Activated naive CD8-positive, alpha-beta T cell treated with anti-CD3 and anti-CD28 coated beads, Interleukin-2, amount 10 ng/mL, durations not matched to agents 7 days and 5 days (primary cell): ENCODE results near the gene SVIL. TPM values are rescaled to one million over a fixed set of nuclear protein-coding genes. Genes with fewer than 3 reads are reported as not detected.
A peak's percentile ranks its signal among the peaks of the same experiment; 100 is the strongest.
"Not testable (repeated sequence)": the region's sequence is repeated elsewhere in the genome, so short reads cannot be mapped to it uniquely, and the experiment has no call there.

Experiments used
- ATAC-seq: fragments of 150-1000 bp; cut with Tn5 transposase; one replicate; pipeline ENCODE4 v1.10.0; 2021; ENCODE audit warnings: low read depth, moderate library complexity
- POLR2A ChIA-PET: fragments of 350-600 bp; sonication (Branson Sonifier 250); formaldehyde crosslinking; loops from one replicate; lab custom pipeline; 2021; ENCODE audit warnings: antibody characterized with exemption; lab: Charles Lee
- DNase-seq: peaks from one replicate; pipeline ENCODE4 v3.0.0; 2021
- H3K27ac Mint-ChIP-seq: one replicate; pipeline ENCODE4 v1.8.0; 2022; ENCODE audit warnings: mild to moderate bottlenecking, mixed read lengths
- H3K27me3 Mint-ChIP-seq: one replicate; pipeline ENCODE4 v1.8.0; 2022; ENCODE audit warnings: mild to moderate bottlenecking, moderate library complexity, mixed read lengths
- H3K36me3 Mint-ChIP-seq: one replicate; pipeline ENCODE4 v1.8.0; 2021; ENCODE audit warnings: mild to moderate bottlenecking, mixed read lengths
- H3K4me1 Mint-ChIP-seq: one replicate; pipeline ENCODE4 v1.8.0; 2021; ENCODE audit warnings: mixed read lengths
- H3K4me3 Mint-ChIP-seq: one replicate; pipeline ENCODE4 v1.8.0; 2022; ENCODE audit warnings: mild to moderate bottlenecking, moderate library complexity, mixed read lengths
- H3K9me3 Mint-ChIP-seq: one replicate; pipeline ENCODE4 v1.8.0; 2021; ENCODE audit warnings: mixed read lengths
- total RNA-seq, 2 experiments: library from RNA; stranded (reverse); gene quantifications; one replicate each; pipeline ENCODE4 v1.2.3, GENCODE V29; 2021

The SVIL gene
- total RNA-seq, 2 experiments from 2014 or later = 8.3 to 10.3 TPM

- POLR2A ChIA-PET = no interaction called here
- peaks cover 39% of the 10 kb centered on the region for H3K4me1 Mint-ChIP-seq
- peak overlapping the region; percentile 18 for H3K4me3 Mint-ChIP-seq
- H3K36me3 Mint-ChIP-seq = peaks cover 30% of the 10 kb centered on the region
- H3K27me3 Mint-ChIP-seq = no peaks in the 10 kb centered on the region
- ATAC-seq (no peak), DNase-seq (no peak)
- peak overlapping the region; percentile 66 for H3K27ac Mint-ChIP-seq
- H3K9me3 Mint-ChIP-seq = no peaks in the 10 kb centered on the region
Observed at GRCh38 chr10:29486433-29486832, 148.3 kb downstream of the SVIL start.

GRCh38 chr10:29484677-29485076, 150.1 kb downstream of the SVIL start:
- ATAC-seq, H3K4me3 Mint-ChIP-seq, DNase-seq, H3K27ac Mint-ChIP-seq, POLR2A ChIA-PET, H3K27me3 Mint-ChIP-seq, H3K9me3 Mint-ChIP-seq: not testable (repeated sequence)
- Mint-ChIP-seq H3K4me1 (peaks cover 49% of the 10 kb centered on the region), H3K36me3 (peaks cover 32% of the 10 kb centered on the region)

- Mint-ChIP-seq H3K9me3 (no peaks in the 10 kb centered on the region), H3K27me3 (no peaks in the 10 kb centered on the region), H3K4me1 (peaks cover 52% of the 10 kb centered on the region), H3K4me3 (peak overlapping the region; percentile 62), H3K36me3 (peaks cover 19% of the 10 kb centered on the region), H3K27ac (peak overlapping the region; percentile 85)
- ATAC-seq = peak; percentile 90
- DNase-seq = peak; percentile 58
- POLR2A ChIA-PET = interaction anchor here (0.6 kb wide), 1 partner anchor 27 kb away, joined by 3 read pairs; no protein-coding TSS in a partner anchor
Observed at GRCh38 chr10:29482591-29483431, 152.0 kb downstream of the SVIL start.

DNA sequence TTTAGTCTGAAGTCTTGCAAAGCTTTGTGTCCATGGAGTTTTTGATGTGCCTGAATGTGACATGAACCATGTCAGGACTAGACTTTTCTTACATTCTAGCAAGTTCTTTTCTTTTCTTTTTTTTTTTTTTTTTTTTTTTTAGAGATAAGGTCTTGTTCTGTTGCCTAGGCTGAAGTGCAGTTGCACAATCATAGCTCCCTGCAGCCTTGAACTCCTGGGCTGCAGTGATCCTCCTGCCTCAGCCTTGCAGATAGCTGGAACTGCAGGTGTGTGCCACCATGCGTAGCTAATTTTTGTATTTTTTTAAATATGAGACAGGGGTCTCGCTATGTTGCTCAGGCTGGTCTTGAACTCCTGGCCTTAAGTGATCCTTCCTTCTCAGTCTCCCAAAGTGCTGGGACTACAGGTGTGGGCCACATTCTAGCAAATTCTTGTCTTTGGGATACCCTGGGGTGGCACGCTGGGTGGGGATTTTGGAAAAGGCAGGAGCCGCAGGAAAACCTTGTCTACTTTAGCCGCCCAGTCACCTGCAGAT, 152.8 kb downstream of the SVIL start:
- DNase-seq = no peak
- ATAC-seq = no peak
- POLR2A ChIA-PET = interaction anchor here (0.6 kb wide), 1 partner anchor 27 kb away, joined by 3 read pairs; no protein-coding TSS in a partner anchor
- H3K27ac Mint-ChIP-seq = peak overlapping the region; percentile 85
- H3K9me3 Mint-ChIP-seq = no peaks in the 10 kb centered on the region
- peaks cover 13% of the 10 kb centered on the region for H3K36me3 Mint-ChIP-seq
- H3K27me3 Mint-ChIP-seq = no peaks in the 10 kb centered on the region
- H3K4me3 Mint-ChIP-seq = no peak overlapping the region
- peaks cover 46% of the 10 kb centered on the region for H3K4me1 Mint-ChIP-seq

- Mint-ChIP-seq H3K9me3 (no peaks in the 10 kb centered on the region), H3K36me3 (peaks cover 10% of the 10 kb centered on the region)
- no peak for ATAC-seq
Observed at GRCh38 chr10:29479981-29480954, 154.5 kb downstream of the SVIL start.

DNA sequence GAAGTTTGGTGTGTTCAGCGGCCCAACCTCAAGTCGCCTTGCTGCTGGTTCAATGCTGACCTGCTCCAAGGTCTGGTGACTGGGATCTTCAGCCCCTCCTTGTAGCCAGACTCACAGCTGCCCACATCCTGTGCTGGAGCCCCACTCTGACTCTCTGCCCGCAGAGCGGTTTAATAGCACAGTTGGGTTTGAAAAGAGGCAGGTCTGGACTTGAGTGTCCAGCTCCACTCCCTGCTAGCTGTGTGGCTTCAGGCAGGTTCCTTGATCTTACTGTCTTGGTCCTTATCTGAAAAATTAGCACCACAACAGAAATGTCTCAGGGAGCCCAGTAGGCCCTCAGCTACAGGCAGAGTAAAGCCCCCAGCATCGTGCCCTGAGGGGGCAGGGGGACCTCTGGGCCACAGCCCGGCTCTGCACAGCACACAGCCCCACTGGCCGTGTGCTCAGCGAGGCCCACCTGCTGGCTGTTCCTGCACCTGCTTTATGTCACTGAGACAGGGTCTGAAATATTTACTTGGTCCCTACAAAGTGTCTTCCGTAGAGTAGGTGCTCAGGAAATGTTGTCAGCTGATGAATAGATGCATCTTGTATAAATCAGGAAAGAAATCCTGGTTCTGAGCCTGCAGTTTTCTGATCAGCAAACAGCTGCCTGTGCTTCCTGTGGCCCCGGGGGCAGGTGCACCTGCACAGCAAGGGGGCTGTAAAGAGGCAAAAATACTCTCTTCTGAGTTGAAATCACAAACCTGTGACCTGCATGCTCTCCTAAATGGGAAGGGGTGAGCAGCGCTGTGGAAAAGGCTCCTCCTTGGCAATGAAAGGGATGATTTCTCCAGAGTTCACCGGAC, 155.5 kb downstream of the SVIL start:
- peaks cover 8% of the 10 kb centered on the region for H3K36me3 Mint-ChIP-seq
- POLR2A ChIA-PET = no interaction called here
- ATAC-seq (no peak), DNase-seq (no peak)
- H3K4me3 Mint-ChIP-seq = no peak overlapping the region
- H3K9me3 Mint-ChIP-seq = no peaks in the 10 kb centered on the region
- H3K27me3 Mint-ChIP-seq = no peaks in the 10 kb centered on the region
- peak overlapping the region; percentile 30 for H3K27ac Mint-ChIP-seq
- H3K4me1 Mint-ChIP-seq = peaks cover 29% of the 10 kb centered on the region

More at GRCh38 chr10:29479981-29480954, 154.5 kb downstream of the SVIL start:
- peaks cover 35% of the 10 kb centered on the region for H3K4me1 Mint-ChIP-seq
- peak overlapping the region; percentile 16 for H3K27ac Mint-ChIP-seq
- no peak for DNase-seq
- POLR2A ChIA-PET = no interaction called here
- no peaks in the 10 kb centered on the region for H3K27me3 Mint-ChIP-seq
- H3K4me3 Mint-ChIP-seq = no peak overlapping the region

DNA sequence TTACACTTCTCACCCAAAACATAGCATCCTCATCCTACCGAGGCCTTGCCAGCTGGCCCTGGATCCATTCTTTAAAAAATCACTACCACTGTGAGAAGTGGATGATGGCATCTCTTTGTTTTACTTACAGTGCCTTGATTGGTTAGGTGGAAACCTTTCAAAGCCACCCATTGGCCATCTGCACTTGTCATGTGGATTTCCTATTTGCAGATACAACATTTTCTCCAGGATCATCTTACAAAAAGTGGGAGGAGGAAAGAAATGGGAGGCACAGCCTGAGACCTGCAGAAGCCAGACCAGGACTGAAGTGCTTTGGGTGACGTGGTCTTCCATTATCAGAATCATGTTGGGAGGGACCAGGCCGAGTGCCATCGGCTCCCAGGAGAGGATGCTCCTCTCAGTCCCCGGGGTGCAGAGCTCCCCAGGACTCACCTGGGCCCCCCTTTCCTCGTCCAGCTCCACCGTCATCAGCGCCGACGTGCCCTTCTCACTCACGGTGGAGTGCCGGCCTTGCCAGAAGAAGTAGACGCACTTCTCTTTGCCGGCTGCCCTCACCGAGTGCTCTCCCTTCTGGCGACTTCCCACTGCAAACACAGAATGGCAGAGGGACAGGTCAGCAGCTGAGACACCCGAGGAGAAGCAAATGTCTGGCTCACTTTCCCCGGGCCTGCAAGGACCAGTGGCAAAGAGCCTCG, 161.2 kb downstream of the SVIL start:
- POLR2A ChIA-PET = no interaction called here
- H3K9me3 Mint-ChIP-seq = no peaks in the 10 kb centered on the region
- peaks cover 9% of the 10 kb centered on the region for H3K4me1 Mint-ChIP-seq
- H3K4me3 Mint-ChIP-seq = no peak overlapping the region
- DNase-seq = no peak
- ATAC-seq = no peak
- H3K36me3 Mint-ChIP-seq = peaks cover 3% of the 10 kb centered on the region
- no peaks in the 10 kb centered on the region for H3K27me3 Mint-ChIP-seq
- no peak overlapping the region for H3K27ac Mint-ChIP-seq

DNA sequence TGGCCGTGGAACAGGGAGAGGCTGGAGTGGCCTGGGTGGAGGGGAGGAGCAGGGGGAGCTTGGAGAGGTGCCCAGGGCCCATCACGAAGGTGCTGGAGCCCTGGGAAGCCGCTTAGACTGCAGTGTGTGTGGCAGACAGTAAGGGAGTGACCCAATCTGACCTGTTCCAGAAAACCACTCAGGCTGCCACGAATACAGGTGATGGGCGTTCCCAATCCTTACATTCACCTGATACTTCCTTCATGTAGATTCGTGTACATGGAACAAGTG, 161.7 kb downstream of the SVIL start:
- Mint-ChIP-seq H3K27me3 (no peaks in the 10 kb centered on the region), H3K4me3 (no peak overlapping the region), H3K36me3 (peaks cover 4% of the 10 kb centered on the region), H3K9me3 (no peaks in the 10 kb centered on the region), H3K4me1 (peaks cover 9% of the 10 kb centered on the region), H3K27ac (no peak overlapping the region)
- POLR2A ChIA-PET = no interaction called here
- no peak for DNase-seq
- no peak for ATAC-seq

DNA sequence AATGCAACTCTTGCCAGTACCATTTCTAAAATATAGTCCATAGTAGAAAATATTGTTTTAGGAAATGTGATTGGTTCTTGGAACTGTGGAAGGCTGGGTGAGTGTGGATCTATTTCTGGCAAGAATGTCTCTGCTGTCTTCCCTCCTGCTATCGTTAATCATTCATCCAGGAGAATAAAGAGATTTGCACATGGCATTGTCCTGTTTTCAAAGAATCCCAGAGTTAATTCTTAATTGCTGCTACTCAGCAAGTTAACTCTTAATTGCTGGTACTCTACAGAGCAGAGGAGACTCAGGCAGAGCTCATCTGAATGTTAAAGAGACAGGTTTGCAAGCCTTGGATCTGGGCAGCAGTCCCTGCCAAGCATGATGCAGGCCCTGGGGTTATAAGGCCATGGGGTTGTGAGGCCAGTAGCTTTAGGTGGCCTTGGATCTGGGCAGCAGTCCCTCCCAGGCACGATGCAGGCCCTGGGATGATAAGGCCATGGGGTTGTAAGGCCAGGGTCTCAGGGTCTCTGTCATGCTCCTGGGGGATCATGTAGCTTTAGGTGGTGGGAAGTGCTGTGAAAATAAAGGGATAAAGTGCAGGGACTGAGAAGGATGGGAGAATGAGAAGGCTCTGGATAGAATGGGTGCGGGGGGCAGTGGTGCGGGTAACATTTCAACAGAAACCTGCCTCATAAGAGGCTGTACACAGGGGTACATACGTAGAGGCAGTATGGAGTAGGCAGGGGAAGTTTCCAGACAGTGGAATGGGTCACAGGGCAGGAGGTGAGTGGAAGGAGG, 162.3 kb downstream of the SVIL start:
- H3K9me3 Mint-ChIP-seq = no peaks in the 10 kb centered on the region
- H3K36me3 Mint-ChIP-seq = peaks cover 6% of the 10 kb centered on the region
- H3K4me1 Mint-ChIP-seq = peaks cover 9% of the 10 kb centered on the region
- no peak overlapping the region for H3K4me3 Mint-ChIP-seq
- H3K27ac Mint-ChIP-seq = no peak overlapping the region
- no peak for ATAC-seq
- POLR2A ChIA-PET = no interaction called here
- no peak for DNase-seq
- no peaks in the 10 kb centered on the region for H3K27me3 Mint-ChIP-seq

GRCh38 chr10:29471544-29471859, 163.3 kb downstream of the SVIL start:
- Mint-ChIP-seq H3K27ac (no peak overlapping the region), H3K36me3 (peaks cover 9% of the 10 kb centered on the region), H3K4me3 (no peak overlapping the region), H3K27me3 (no peaks in the 10 kb centered on the region), H3K9me3 (no peaks in the 10 kb centered on the region), H3K4me1 (peaks cover 9% of the 10 kb centered on the region)
- DNase-seq (no peak), ATAC-seq (peak; percentile 25)
- POLR2A ChIA-PET = no interaction called here

DNA sequence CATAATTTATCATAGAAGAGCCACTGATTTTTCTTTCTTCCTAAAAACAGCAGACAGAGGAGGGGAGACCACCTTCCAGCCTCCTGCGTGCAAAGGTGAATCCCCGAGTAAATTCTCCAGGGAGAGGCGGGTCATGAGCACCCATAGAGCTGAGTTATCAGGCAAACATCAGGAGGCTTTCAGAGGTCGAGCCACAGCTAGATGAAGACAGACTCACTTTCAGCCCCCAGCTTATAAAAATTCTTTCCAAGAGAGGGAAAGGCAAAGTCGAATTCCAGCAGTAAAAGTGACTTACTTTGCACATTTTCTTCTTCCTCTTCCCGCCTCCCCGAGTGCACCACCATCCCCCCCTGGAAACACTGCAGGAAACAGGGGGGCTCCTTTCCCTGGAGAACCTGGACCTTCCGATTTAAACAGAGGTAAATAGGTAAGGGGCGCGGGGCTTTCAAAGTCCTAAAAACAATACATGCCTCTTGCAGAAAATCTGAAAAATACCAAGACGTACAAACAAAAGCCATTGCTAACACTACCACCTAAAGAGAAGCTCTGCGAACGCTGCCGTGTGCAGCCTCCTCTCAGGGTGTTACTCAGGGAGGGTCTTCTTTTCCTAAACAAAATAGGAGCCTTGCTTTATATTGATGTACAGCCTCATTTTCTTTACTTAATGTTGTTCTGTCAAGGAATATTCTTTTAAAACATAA, 163.8 kb downstream of the SVIL start:
- no peaks in the 10 kb centered on the region for H3K9me3 Mint-ChIP-seq
- POLR2A ChIA-PET = no interaction called here
- H3K27me3 Mint-ChIP-seq = no peaks in the 10 kb centered on the region
- H3K4me3 Mint-ChIP-seq = no peak overlapping the region
- ATAC-seq (no peak), DNase-seq (no peak)
- H3K36me3 Mint-ChIP-seq = peaks cover 9% of the 10 kb centered on the region
- no peak overlapping the region for H3K27ac Mint-ChIP-seq
- peaks cover 9% of the 10 kb centered on the region for H3K4me1 Mint-ChIP-seq
